HG03558 (cell line): ENCODE results near the gene HTR7.
"Not testable (repeated sequence)": the region's sequence is repeated elsewhere in the genome, so short reads cannot be mapped to it uniquely, and the experiment has no call there.

Source experiments
- ATAC-seq: cut with Tn5 transposase; IDR thresholded peaks from one replicate; pipeline ENCODE4 v1.9.1; 2021; ENCODE audit warnings: moderate number of reproducible peaks; ENCODE audit not compliant: unreplicated experiment; ENCODE audit errors: extremely low read depth

Gene HTR7

DNA sequence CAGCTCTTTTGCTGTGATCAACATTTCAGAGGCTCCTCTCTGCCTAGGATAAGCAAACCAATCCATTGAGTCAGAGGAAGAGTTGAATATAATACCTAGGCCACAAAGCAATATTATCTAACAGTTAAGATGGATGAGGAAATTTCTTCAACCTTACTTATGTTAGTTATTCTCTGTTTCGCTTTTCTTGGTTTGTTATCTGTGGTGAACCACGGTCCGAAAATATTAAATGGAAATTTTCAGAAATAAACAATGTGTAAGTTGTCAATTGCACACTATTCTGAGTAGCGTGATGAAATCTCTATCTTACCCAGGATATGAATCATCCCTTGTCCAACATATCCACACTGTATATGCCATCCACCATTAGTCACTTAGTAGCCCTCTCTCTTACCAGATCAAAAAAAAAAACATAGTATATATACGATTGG is 1.5 kb upstream of the HTR7 start:
- no peak for ATAC-seq

DNA sequence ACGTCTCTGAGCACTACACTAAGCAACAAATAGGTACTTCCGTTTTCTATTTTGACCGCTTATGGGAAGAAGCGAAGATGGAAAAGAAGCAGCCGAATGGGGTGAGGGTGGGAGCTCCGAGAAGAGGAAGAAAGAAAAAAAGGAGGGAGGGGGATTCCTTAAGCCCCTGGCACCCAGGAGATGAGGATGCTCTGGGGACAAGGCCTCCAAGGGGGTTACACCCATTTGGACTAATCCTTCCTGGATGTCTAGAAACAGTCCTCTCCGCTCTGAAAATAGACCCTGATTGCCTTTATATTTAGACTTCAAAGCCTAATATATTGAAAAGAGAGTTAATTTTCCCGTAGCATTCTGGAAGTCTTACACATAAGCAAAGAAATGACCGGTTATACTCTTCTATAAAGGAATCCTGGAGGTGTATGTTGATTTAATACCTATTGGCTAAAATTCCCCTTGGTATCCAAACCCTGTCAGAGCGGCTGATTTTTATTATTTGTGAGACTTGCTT is 676 bp upstream of the HTR7 start:
- ATAC-seq, result no peak

DNA sequence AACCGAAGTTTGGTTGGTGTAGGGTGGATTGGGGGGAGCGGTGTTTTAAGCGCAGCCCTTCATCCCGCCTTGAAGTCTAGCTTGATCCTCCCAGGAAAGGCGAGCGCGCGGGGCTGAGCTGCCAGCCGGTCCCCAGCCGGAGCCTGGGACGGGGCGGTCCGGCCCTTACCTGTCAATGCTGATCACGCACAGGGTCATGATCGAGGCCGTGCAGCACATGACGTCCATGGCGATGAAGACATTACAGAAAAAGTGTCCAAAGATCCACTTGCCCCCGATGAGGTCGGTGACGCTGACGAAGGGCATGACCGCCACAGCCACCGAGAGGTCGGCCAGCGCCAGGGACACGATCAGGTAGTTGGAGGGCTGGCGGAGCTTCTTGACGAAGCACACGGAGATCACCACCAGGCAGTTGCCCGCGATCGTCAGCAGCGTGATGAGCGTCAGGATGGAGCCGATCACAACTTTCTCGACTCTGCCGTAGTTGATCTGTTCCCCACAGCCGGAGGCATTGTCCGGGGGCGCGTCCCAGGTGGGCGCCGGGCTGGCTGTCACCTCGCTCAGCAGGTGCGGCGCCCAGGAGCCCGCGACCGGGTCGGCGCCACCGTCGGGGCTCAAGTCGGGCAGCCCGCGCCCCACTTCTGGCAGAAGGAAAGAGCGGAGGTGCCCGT is 740 bp downstream of the HTR7 start:
- no peak for ATAC-seq

DNA sequence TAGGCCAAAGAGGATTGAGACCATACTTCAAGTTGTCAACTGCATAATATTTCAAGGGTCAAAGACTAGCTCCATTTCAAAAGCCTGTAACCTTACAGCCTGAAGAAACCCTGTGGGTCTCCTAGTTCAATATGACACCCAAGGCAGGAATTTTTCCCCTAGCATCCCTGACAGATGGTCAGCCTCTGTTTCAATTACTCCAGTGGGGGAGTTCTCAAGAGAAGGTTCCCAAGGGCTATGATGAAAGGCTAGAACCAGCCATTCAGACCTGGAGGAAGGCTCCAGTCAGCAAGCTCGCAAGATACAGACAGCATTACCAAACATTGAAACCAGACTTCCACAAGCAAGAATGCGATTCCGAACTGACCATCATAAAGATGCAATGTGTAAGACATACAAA is 1.6 kb downstream of the HTR7 start:
- no peak for ATAC-seq

- no peak for ATAC-seq
Observed at GRCh38 chr10:90855126-90855525, 2.7 kb downstream of the HTR7 start.

DNA sequence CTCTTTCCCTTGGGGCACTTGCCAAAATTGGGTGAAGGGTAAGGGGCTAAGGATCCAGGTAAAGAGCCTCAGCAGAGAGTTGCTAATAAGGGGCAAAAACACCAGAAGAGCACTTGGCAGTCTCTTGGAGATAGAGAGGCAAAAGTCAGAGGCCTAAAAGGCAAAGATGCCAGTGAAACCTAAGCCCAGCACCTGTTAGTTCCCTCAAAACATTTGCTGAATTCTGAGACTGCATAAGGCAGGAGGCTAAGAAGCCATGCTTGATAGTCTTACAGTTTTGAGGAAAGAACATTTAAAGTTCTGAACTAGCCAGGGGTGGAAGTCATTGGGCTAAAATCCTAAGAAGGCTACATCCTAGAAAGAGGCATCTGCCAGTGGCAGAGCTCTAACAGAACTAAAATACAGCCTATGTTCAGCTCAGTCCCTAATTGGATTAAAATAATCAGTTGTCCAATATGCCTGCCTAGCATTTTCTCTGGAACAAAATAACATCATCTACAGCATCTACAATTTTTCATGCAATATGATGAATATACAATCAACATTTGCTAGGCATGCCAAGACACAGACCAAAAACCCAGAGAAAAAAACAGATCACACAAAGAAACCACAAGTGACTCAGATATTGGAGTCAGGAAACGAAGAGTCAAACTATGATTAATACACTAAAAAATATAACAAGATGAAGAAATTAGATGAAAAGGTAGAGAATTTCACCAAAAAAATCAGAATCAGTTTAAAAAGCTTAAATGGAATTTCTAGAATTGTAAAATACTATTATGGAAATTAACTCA is 7.7 kb downstream of the HTR7 start:
- ATAC-seq, result no peak

DNA sequence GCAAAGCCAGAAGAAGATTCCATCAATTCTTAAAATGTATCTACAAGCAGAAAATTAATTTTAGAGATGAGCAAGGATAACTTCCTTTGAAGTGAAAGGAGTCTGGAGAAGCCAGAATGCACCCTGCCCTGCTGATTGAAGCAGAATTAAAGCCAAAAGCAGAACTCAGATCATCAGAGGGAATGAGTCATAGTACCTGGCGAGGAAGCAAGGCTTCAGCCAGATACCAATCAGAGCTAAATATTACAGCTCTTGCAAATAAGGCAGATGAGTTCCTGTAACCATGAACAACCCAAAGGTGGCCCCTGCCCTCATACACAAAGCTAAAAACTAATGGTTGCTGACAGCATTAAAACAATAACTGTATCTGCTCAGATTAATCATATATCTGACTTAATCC is 10.4 kb downstream of the HTR7 start:
- ATAC-seq, result no peak

DNA sequence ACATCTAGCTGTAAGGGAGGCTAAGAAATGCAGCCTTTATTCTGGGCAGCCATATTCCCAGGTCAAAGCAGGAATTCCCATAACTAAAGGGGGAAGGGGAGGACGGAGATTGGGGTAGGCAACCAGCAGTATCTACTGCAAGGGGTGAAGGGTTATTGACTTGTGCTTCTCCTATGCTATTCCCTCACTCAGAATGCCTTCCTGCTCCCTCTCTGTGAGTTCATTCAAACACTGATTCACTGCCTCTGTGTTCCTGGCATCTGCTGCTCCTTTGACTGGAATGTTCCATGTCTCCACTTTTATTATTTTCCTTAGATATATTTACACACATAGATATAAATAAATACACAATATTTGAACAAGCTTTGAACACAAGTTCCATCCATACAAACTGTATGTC is 11.1 kb downstream of the HTR7 start:
- no peak for ATAC-seq

DNA sequence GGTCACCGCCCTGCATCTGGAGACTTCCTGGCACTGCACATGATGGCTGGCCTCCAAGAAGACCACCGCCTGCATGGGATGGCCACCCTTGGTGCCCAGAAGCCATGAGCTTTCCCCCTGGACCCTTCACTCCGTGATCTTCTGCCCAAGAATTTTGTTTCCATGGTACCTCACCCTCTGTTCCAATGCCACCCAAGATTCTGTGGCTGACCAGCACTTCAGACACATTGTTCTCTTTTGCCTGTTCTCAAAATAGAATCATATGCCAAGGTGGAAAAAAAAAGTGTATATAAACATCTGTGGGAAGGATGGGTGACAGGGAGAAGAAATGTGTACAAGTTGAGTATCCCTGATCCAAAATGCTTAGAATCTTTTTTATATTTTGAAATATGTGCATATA is 12.1 kb downstream of the HTR7 start:
- no peak for ATAC-seq

DNA sequence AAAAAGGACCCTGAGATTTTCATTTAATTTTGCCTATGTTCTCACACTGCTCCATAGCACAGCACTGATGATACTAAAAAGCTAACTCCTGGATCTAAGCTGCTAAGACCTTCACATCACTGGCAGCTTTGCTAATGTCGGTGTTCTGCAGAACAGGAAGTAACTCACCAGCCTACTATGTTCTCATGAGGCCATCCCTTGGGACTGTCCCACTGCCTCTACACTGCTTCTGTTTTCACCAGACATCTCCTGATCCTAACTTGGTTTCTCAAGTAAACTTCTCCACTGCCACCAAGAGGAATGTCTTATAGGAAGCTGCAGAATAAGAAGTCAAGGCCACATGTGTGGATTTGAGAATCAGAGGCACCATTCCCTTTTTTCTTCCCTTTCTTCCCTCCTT is 15.1 kb downstream of the HTR7 start:
- ATAC-seq, result no peak

GRCh38 chr10:90837486-90837885 is 20.4 kb downstream of the HTR7 start:
- ATAC-seq, result no peak

- ATAC-seq, result no peak
Observed at GRCh38 chr10:90834326-90834725, 23.5 kb downstream of the HTR7 start.

DNA sequence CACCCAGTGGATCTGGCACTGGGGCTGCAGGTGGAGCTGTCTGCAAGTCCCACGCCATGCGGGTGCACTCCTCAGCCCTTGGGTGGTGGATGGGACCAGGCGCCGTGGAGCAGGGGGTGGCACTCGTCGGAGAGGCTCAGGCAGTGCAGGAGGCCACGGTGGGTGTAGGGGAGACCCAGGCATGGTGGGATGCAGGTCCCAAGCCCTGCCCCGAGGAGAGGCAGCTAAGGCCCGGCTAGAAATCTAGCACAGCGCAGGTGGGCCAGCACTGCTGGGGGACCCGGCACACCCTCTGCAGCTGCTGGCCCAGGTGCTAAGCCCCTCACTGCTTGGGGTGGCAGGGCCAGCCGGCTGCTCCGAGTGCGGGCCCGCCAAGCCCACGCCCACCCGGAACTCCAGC is 25.7 kb downstream of the HTR7 start:
- no peak for ATAC-seq

- no peak for ATAC-seq
Observed at GRCh38 chr10:90822508-90822907, 35.3 kb downstream of the HTR7 start.

DNA sequence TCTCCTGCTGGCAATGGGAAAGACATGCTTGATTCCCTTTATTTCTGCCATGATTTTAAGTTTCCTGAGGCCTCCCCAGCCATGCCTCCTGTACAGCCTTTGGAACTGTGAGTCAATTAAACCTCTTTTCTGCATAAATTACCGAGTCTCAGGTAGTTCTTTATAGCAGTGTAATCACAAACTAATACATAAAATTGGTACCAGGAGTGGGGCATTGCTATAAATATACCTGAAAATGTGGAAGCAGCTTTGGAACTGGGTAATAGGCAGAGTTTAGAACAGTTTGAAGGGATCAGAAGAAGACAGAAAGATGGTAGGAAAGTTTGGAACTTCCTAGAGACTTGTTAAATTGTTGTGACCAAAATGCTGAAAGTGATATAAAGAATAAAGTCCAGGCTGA is 36.0 kb downstream of the HTR7 start:
- not testable (repeated sequence) for ATAC-seq

- no peak for ATAC-seq
Observed at GRCh38 chr10:90819911-90820310, 37.9 kb downstream of the HTR7 start.

GRCh38 chr10:90818736-90819135 is 39.1 kb downstream of the HTR7 start:
- ATAC-seq, result no peak

GRCh38 chr10:90817128-90817889 is 40.5 kb downstream of the HTR7 start:
- no peak for ATAC-seq

- ATAC-seq, result no peak
Observed at GRCh38 chr10:90816466-90816865, 41.4 kb downstream of the HTR7 start.

DNA sequence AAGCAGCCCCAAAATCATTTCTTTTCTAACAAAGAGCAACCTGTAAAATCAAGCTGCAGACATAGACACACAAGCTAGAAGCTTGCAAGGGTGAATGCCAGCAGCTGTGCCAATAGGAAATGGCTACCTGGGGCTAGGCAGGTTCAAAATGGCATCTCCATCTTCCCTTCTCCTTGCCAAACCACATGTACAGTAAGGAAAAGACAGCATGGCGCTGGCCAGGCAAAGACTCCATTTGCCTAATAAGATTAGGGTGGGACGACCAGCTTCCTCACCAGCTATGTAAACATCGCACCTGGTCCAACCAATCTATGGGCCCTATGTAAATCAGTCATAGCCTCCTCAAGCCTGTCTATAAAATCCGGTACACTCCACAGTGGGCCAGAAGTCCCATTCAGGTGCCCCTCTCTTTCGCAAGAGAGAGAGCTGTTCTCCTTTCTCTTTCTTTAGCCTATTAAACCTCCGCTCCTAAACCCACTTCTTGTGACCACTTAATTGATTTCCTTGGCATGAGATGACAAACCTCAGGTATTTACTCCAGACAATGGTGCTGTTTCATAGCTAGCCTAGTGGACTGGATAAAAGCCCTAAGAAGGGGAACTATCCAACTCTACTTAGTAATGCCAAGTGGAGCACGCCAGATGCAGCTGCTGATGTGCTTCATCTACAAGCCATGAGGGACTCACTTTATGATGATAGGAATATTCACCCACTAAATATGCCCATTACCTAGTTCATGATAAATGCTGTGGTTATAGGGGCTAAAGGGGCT is 44.1 kb downstream of the HTR7 start:
- no peak for ATAC-seq
